HG02973 (cell line): ENCODE results near the gene ST8SIA5.

Experiments
- ATAC-seq: cut with Tn5 transposase; IDR thresholded peaks from one replicate; pipeline ENCODE4 v1.9.1; 2021; ENCODE audit warnings: moderate library complexity; ENCODE audit not compliant: unreplicated experiment

Gene ST8SIA5

DNA sequence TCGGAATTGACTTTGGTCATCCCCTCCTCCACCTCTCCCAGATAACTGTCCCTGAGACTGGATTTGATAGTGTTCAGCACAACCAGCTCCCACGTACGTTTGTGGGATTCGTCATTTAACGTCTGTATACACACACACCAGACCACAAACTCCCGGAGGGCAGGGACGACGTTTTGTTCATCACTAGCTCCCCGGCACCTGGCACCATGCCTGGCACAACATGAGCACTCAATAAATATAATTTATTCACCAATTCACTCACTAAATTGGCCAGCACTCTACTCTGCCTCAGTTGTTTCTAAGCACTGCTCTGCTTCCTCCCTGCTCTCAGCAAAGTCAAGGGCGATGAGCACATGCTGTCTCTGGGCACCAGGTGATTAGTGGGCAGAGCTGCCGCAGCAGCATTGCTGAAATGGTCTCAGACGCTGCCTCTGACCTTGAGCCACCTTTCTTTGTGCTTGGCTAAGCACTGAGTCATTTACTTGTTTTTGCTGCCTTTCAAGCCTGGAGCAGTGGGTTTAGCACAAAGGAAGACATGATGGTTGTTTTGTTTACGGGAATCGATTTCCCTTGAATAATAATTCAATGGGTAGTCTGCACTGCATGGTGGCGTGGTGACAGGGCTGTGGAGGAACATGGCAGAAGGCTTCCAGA lies 80.5 kb downstream of the ST8SIA5 start:
- no peak for ATAC-seq

- ATAC-seq = no peak
Measured at GRCh38 chr18:46675112-46675511, 81.7 kb downstream of the ST8SIA5 start.

- ATAC-seq = no peak
Measured at GRCh38 chr18:46672062-46672970, 84.5 kb downstream of the ST8SIA5 start.

DNA sequence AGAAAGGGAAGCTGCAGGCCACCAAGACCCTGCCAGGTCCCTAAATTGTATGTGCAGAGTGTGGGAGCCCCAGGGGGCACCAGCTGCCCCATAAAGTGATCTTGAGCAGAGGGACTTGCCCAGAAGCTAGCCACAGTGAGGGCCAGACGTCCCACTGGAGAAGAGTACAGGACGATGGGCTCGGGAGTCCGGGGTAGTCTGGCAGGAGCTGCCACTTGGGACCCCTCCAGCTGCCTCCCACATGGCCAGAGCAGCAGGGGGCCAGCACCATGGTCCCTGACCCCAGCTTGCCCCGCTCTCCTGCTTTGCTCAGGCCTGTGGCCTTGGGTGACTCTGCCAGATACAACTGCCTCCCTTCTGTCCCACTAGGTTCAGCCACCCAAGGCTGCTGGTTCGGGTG lies 88.2 kb downstream of the ST8SIA5 start:
- no peak for ATAC-seq

GRCh38 chr18:46668135-46668534 lies 88.7 kb downstream of the ST8SIA5 start:
- no peak for ATAC-seq

DNA sequence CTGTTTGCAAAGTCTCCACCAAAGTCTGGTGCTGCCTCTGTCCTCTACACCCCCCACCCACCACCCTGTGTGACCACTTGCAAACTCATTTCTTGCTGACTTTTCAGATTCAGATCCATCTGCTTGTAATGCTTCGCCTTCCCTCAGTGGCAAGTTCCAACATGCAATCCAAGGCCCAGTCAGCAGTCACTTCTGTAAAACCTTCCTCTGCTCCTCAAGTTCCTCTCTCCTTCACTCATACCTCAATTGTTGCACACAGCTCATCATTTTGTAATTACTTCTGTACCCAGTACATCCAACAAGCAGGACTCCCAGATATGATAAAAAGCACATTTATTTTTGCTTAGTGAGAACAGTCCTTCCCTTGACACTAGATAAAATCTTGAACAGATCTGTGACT lies 93.3 kb downstream of the ST8SIA5 start:
- ATAC-seq = no peak

- no peak for ATAC-seq
Measured at GRCh38 chr18:46660957-46661749, 95.7 kb downstream of the ST8SIA5 start.

DNA sequence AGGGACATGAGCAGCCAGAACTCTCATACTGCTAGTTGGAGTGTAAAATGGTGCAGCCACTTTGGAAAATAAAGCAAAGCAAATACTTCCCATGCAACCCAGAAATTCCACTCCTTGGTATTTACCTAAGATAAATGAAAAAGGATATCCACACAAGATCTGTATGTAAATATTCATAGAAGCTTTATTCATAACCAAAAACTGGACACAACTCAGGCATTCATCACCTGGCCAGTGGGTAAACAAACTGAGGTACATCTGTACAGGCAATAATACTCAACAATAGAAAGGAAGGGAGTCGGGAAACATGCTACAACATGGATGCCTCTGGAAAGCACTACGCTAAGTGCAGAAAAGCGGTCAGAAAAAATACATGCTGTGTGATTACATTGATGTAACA lies 97.4 kb downstream of the ST8SIA5 start:
- no peak for ATAC-seq

- ATAC-seq = no peak
Measured at GRCh38 chr18:46657115-46657955, 99.5 kb downstream of the ST8SIA5 start, which contains the start of gene LOXHD1. Gene LOXHD1, minus strand, starts transcription at chr18:46657220. Its CDS starts 187 bp downstream, at chr18:46657033.

GRCh38 chr18:46656326-46657114 lies 100.3 kb downstream of the ST8SIA5 start:
- ATAC-seq = no peak

- no peak for ATAC-seq
Measured at GRCh38 chr18:46652372-46652771, 104.5 kb downstream of the ST8SIA5 start.

GRCh38 chr18:46650681-46651080 lies 106.2 kb downstream of the ST8SIA5 start:
- no peak for ATAC-seq

DNA sequence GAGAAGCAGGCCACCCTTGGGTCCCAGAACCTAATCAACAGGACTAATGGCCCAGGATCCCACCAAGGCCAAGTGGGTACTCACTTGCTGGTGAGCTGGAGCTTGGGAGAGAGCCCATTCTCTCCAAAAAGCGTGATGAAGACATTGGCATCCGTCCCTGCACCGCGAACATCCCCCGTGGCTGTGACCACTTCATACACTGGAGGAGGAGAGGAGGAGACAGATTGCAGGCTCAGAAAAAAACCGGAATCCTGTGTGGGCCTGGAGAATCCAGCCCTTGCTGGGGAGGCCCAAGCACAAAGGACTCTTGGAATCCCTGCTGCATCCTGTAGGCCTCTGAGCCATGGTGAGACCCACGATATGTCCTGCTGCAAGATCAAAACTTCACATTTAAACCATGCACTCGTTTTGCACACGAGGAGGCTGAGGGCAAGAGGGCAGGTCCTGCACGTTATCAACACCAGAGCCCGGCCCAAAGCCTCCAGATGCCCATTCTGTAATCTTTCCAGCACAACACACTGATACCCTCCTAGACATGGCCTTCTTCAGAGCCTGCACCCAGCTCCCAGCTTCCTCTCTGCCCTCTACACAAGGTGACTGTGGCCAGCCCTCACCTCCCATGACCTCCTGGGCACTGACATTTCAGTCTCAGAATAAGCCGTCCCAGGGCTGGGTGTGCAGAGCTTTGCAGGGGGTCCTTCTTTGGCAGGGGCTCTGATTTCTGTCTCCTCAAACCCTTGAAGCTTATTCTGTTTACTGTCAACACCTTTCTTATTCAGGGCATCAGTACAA lies 107.6 kb downstream of the ST8SIA5 start:
- ATAC-seq = no peak

GRCh38 chr18:46646468-46646867 lies 110.4 kb downstream of the ST8SIA5 start:
- no peak for ATAC-seq

DNA sequence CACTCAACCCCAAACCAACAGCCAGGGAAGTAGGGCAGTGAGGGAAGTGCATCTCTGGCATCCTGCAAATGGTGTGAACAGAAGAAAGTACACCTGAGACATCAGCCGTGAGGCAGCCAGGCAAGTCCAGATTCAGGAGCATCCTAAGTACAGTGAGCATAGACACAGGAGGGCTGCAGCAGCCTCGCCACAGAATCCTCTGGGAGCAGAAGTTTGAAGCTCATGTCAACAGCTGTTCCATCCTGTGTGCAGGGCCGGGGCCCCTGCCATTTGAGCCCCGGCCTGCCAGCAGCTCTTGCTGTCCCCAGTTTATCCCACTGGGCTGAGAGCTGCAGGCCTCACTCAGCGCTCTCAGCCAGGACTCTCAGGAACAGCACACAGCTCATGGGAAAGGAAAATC lies 114.3 kb downstream of the ST8SIA5 start:
- no peak for ATAC-seq

DNA sequence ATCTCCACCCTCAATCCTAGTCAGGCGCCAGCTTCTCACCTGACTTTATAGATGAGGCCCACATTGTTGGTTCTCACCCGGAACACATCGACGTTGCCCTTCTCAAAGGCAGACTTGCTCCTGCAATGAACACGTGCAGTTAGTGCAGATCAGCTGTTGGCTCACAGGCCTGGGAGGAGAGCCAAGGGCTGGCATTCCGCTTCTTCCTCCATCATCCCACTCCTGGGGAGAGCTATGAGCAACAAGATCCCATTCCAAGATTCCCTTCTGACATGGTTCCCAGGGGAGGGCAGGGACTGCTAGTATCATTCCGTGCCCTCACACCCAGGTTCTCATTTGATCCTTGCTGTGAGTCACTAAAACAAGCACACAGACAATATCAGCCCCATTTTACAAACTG lies 114.9 kb downstream of the ST8SIA5 start:
- ATAC-seq = no peak

DNA sequence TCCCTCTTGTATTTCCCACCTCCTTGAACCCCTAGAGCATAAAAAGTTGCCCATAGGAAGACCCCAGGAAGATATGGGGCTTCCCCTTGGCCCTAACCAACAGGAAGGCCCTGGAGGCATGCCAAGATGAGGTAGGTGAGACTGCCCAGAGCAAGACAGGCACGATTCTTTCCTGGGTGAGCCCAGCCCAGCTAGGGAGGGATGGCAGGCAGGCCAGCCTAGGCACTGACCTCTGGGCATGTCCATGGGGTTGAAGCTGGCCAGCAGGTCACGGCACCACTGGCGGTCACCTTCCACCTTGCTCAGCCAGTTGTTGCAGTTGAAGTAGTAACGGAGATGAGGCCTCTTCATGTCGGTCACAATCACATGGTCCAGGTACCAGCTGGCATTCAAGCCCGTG lies 117.5 kb downstream of the ST8SIA5 start:
- ATAC-seq = no peak

GRCh38 chr18:46636040-46636630 lies 120.7 kb downstream of the ST8SIA5 start:
- no peak for ATAC-seq
